Activated CD4-positive, alpha-beta memory T cell treated with anti-CD3 and anti-CD28 coated beads, Interleukin-2, amount 10 ng/mL, durations not matched to agents 7 days and 5 days (primary cell): ENCODE results near the gene NSL1. TPM values are rescaled to one million over a fixed set of nuclear protein-coding genes. Genes with fewer than 3 reads are reported as not detected.

Source experiments
- CTCF ChIA-PET: fragments of 350-600 bp; sonication (Branson Sonifier 250); formaldehyde crosslinking; loops from one replicate; lab custom pipeline; 2021; ENCODE audit warnings: antibody characterized with exemption, inconsistent platforms; lab: Charles Lee
- POLR2A ChIA-PET: fragments of 350-600 bp; sonication (Branson Sonifier 250); formaldehyde crosslinking; loops from one replicate; lab custom pipeline; 2021; ENCODE audit warnings: antibody characterized with exemption; lab: Charles Lee
- DNase-seq: peaks from one replicate; pipeline ENCODE4 v3.0.0-alpha.2; 2020
- H3K27ac Mint-ChIP-seq: one replicate; pipeline ENCODE4 v1.8.0; 2021; ENCODE audit warnings: mild to moderate bottlenecking, mixed read lengths
- H3K27me3 Mint-ChIP-seq: one replicate; pipeline ENCODE4 v1.8.0; 2021; ENCODE audit warnings: mixed read lengths
- H3K36me3 Mint-ChIP-seq: one replicate; pipeline ENCODE4 v1.8.0; 2021; ENCODE audit warnings: low read depth, mixed read lengths
- H3K4me1 Mint-ChIP-seq: one replicate; pipeline ENCODE4 v1.8.0; 2021; ENCODE audit warnings: mixed read lengths
- H3K4me3 Mint-ChIP-seq: one replicate; pipeline ENCODE4 v1.8.0; 2021; ENCODE audit warnings: mild to moderate bottlenecking, mixed read lengths
- H3K9me3 Mint-ChIP-seq: one replicate; pipeline ENCODE4 v1.8.0; 2021; ENCODE audit warnings: mixed read lengths
- total RNA-seq, 2 experiments: library from RNA; stranded (reverse); gene quantifications; one replicate each; pipeline ENCODE4 v1.2.3, GENCODE V29; 2021

NSL1 gene
- total RNA-seq, 2 experiments from 2014 or later: 36.4 to 38.1 TPM

GRCh38 chr1:212816567-212817278, 25.1 kb upstream of the NSL1 start:
- Mint-ChIP-seq H3K4me3 (no peak overlapping the region), H3K27ac (no peak overlapping the region), H3K27me3 (no peaks in the 10 kb centered on the region), H3K9me3 (no peaks in the 10 kb centered on the region), H3K4me1 (peaks cover 2% of the 10 kb centered on the region), H3K36me3 (no peaks in the 10 kb centered on the region)
- CTCF ChIA-PET: no interaction called here
- POLR2A ChIA-PET: interaction anchor here (1.2 kb wide), 1 partner anchor 24 kb away, joined by 3 read pairs; no protein-coding TSS in a partner anchor
- DNase-seq: no peak

- Mint-ChIP-seq H3K4me1 (peaks cover 2% of the 10 kb centered on the region), H3K27me3 (no peaks in the 10 kb centered on the region), H3K36me3 (no peaks in the 10 kb centered on the region), H3K27ac (no peak overlapping the region), H3K9me3 (no peaks in the 10 kb centered on the region), H3K4me3 (no peak overlapping the region)
- no peak for DNase-seq
- CTCF ChIA-PET: interaction anchor here (0.6 to 1.9 kb wide), 13 partner anchors 9 to 189 kb away, joined by 3 to 33 read pairs (median 4); partner anchors contain the start of gene VASH2
- POLR2A ChIA-PET: interaction anchor here (1.4 kb wide), 1 partner anchor 43 kb away, joined by 6 read pairs; the partner anchor contains the start of gene FLVCR1
Measured at GRCh38 chr1:212814537-212815334, 23.2 kb upstream of the NSL1 start.

- Mint-ChIP-seq H3K9me3 (no peaks in the 10 kb centered on the region), H3K27me3 (no peaks in the 10 kb centered on the region), H3K27ac (no peak overlapping the region), H3K4me3 (no peak overlapping the region), H3K4me1 (no peaks in the 10 kb centered on the region), H3K36me3 (peaks cover 26% of the 10 kb centered on the region)
- POLR2A ChIA-PET: interaction anchor here (0.9 kb wide), 1 partner anchor 11 kb away, joined by 4 read pairs; no protein-coding TSS in a partner anchor
- CTCF ChIA-PET: interaction anchor here (0.7 to 1.6 kb wide), 5 partner anchors 9 to 141 kb away, joined by 3 to 10 read pairs (median 4); no protein-coding TSS in a partner anchor
- no peak for DNase-seq
Measured at GRCh38 chr1:212805767-212806166, 14.2 kb upstream of the NSL1 start.

- H3K27me3 Mint-ChIP-seq: no peaks in the 10 kb centered on the region
- no peak overlapping the region for H3K4me3 Mint-ChIP-seq
- H3K27ac Mint-ChIP-seq: no peak overlapping the region
- ChIA-PET POLR2A (no interaction called here), CTCF (interaction anchor here (2.8 kb wide), 1 partner anchor 132 kb away, joined by 8 read pairs; no protein-coding TSS in a partner anchor)
- no peak for DNase-seq
- H3K36me3 Mint-ChIP-seq: peaks cover 50% of the 10 kb centered on the region
- H3K9me3 Mint-ChIP-seq: peaks cover 4% of the 10 kb centered on the region
- peaks cover 23% of the 10 kb centered on the region for H3K4me1 Mint-ChIP-seq
Measured at GRCh38 chr1:212797681-212798080, 6.1 kb upstream of the NSL1 start.

- Mint-ChIP-seq H3K27ac (peak overlapping the region; percentile 76), H3K4me1 (peaks cover 47% of the 10 kb centered on the region), H3K27me3 (no peaks in the 10 kb centered on the region), H3K9me3 (peaks cover 4% of the 10 kb centered on the region), H3K36me3 (peaks cover 41% of the 10 kb centered on the region), H3K4me3 (peak overlapping the region; percentile 7)
- CTCF ChIA-PET: interaction anchor here (0.9 to 2.1 kb wide), 8 partner anchors 10 to 227 kb away, joined by 3 to 8 read pairs (median 4); partner anchors contain the start of gene FLVCR1
- POLR2A ChIA-PET: interaction anchor here (0.8 to 1.9 kb wide), 4 partner anchors 11 to 236 kb away, joined by 3 to 10 read pairs (median 6); partner anchors contain the start of genes ATF3 and FLVCR1
- DNase-seq: no peak
Measured at GRCh38 chr1:212794561-212795014, 3.0 kb upstream of the NSL1 start.

- H3K27ac Mint-ChIP-seq: peak overlapping the region; percentile 95
- peak overlapping the region; percentile 100 for H3K4me3 Mint-ChIP-seq
- H3K27me3 Mint-ChIP-seq: no peaks in the 10 kb centered on the region
- DNase-seq: no peak
- peaks cover 34% of the 10 kb centered on the region for H3K36me3 Mint-ChIP-seq
- H3K4me1 Mint-ChIP-seq: peaks cover 49% of the 10 kb centered on the region
- ChIA-PET CTCF (interaction anchor here (0.7 to 4.3 kb wide), 10 partner anchors 11 to 757 kb away, joined by 3 to 24 read pairs (median 5); partner anchors contain the start of genes BATF3, DTL, FLVCR1 and INTS7), POLR2A (interaction anchor here (0.9 to 4.0 kb wide), 14 partner anchors 9 to 234 kb away, joined by 3 to 19 read pairs (median 5); partner anchors contain the start of genes ATF3, FLVCR1 and VASH2)
- H3K9me3 Mint-ChIP-seq: peaks cover 4% of the 10 kb centered on the region
Measured at GRCh38 chr1:212792396-212792908, 875 bp upstream of the NSL1 start.

GRCh38 chr1:212791261-212791675, 309 bp downstream of the NSL1 start:
- H3K36me3 Mint-ChIP-seq: peaks cover 31% of the 10 kb centered on the region
- POLR2A ChIA-PET: interaction anchor here (0.6 to 4.0 kb wide), 32 partner anchors 9 to 755 kb away, joined by 3 to 19 read pairs (median 4); partner anchors contain the start of genes ATF3, DTL, FLVCR1 and RPS6KC1
- peak overlapping the region; percentile 95 for H3K27ac Mint-ChIP-seq
- H3K9me3 Mint-ChIP-seq: peaks cover 4% of the 10 kb centered on the region
- no peaks in the 10 kb centered on the region for H3K27me3 Mint-ChIP-seq
- H3K4me3 Mint-ChIP-seq: peak overlapping the region; percentile 100
- CTCF ChIA-PET: interaction anchor here (0.6 to 4.3 kb wide), 13 partner anchors 10 to 335 kb away, joined by 3 to 24 read pairs (median 4); partner anchors contain the start of genes BATF3 and FLVCR1
- H3K4me1 Mint-ChIP-seq: peaks cover 49% of the 10 kb centered on the region
- DNase-seq: no peak

GRCh38 chr1:212785871-212786270, 5.7 kb downstream of the NSL1 start:
- Mint-ChIP-seq H3K9me3 (no peaks in the 10 kb centered on the region), H3K27me3 (no peaks in the 10 kb centered on the region), H3K36me3 (peaks cover 34% of the 10 kb centered on the region), H3K27ac (no peak overlapping the region), H3K4me1 (peaks cover 34% of the 10 kb centered on the region), H3K4me3 (no peak overlapping the region)
- ChIA-PET CTCF (interaction anchor here (1.3 to 7.4 kb wide), 3 partner anchors 36 to 330 kb away, joined by 4 to 90 read pairs (median 7); no protein-coding TSS in a partner anchor), POLR2A (no interaction called here)
- no peak for DNase-seq

- Mint-ChIP-seq H3K27ac (no peak overlapping the region), H3K9me3 (no peaks in the 10 kb centered on the region), H3K27me3 (no peaks in the 10 kb centered on the region), H3K36me3 (peaks cover 34% of the 10 kb centered on the region), H3K4me3 (no peak overlapping the region), H3K4me1 (peaks cover 24% of the 10 kb centered on the region)
- CTCF ChIA-PET: interaction anchor here (1.1 to 7.4 kb wide), 3 partner anchors 86 to 211 kb away, joined by 6 to 90 read pairs (median 7); no protein-coding TSS in a partner anchor
- DNase-seq: no peak
- POLR2A ChIA-PET: no interaction called here
Measured at GRCh38 chr1:212783976-212784375, 7.6 kb downstream of the NSL1 start.

GRCh38 chr1:212782422-212783154, 9.0 kb downstream of the NSL1 start:
- Mint-ChIP-seq H3K36me3 (peaks cover 38% of the 10 kb centered on the region), H3K27ac (no peak overlapping the region), H3K4me1 (peaks cover 20% of the 10 kb centered on the region), H3K4me3 (no peak overlapping the region), H3K9me3 (no peaks in the 10 kb centered on the region), H3K27me3 (no peaks in the 10 kb centered on the region)
- ChIA-PET POLR2A (interaction anchor here (2.2 kb wide), 1 partner anchor 10 kb away, joined by 14 read pairs; the partner anchor contains the start of genes NSL1 and TATDN3), CTCF (interaction anchor here (0.8 to 7.4 kb wide), 22 partner anchors 9 to 327 kb away, joined by 3 to 90 read pairs (median 5); partner anchors contain the start of genes BATF3 and VASH2)
- no peak for DNase-seq

GRCh38 chr1:212781225-212781624, 10.4 kb downstream of the NSL1 start:
- Mint-ChIP-seq H3K9me3 (no peaks in the 10 kb centered on the region), H3K27me3 (no peaks in the 10 kb centered on the region), H3K27ac (no peak overlapping the region), H3K4me1 (peaks cover 20% of the 10 kb centered on the region), H3K4me3 (no peak overlapping the region), H3K36me3 (peaks cover 35% of the 10 kb centered on the region)
- no peak for DNase-seq
- ChIA-PET CTCF (interaction anchor here (0.6 to 7.4 kb wide), 22 partner anchors 8 to 325 kb away, joined by 3 to 90 read pairs (median 5); partner anchors contain the start of genes BATF3, NSL1, TATDN3 and VASH2), POLR2A (interaction anchor here (1.8 to 2.2 kb wide), 2 partner anchors 11 to 304 kb away, joined by 4 to 14 read pairs; partner anchors contain the start of genes NSL1 and TATDN3)
